ENCODE data around the gene SH3BP4. TPM values are rescaled to one million over a fixed set of nuclear protein-coding genes. Genes with fewer than 3 reads are reported as not detected.

The SH3BP4 gene
- total RNA-seq, 4 donors from 2014 or later = 13.5 to 28.4 (median 20.1) TPM

GRCh38 chr2:234931371-234931770 lies 20.4 kb upstream of the SH3BP4 start:
- no peaks in the 10 kb centered on the region for H3K36me3 ChIP-seq
- no peak for TF ChIP-seq POLR2A (IDR thresholded peaks at IDR 0.05)
- no peak for TF ChIP-seq CTCF (IDR thresholded peaks at IDR 0.05)
- intact Hi-C loops (cut with DNase I; ENCODE audit: low total_unique reads) = no loop called here
- no peak overlapping the region for H3K4me3 ChIP-seq
- no peaks in the 10 kb centered on the region for H3K4me1 ChIP-seq
- H3K9me3 ChIP-seq = no peaks in the 10 kb centered on the region
- H3K27me3 ChIP-seq = no peaks in the 10 kb centered on the region
- H3K27ac ChIP-seq = no peak overlapping the region
- DNase-seq = no peak

GRCh38 chr2:234932591-234933168 lies 19.1 kb upstream of the SH3BP4 start:
- intact Hi-C loops (cut with DNase I; ENCODE audit: low total_unique reads) = no loop called here
- no peak for TF ChIP-seq POLR2A (IDR thresholded peaks at IDR 0.05)
- no peak for TF ChIP-seq CTCF (IDR thresholded peaks at IDR 0.05)

GRCh38 chr2:234935311-234935710 lies 16.5 kb upstream of the SH3BP4 start:
- no peaks in the 10 kb centered on the region for H3K36me3 ChIP-seq
- H3K4me1 ChIP-seq = no peaks in the 10 kb centered on the region
- intact Hi-C loops (cut with DNase I; ENCODE audit: low total_unique reads) = no loop called here
- H3K27me3 ChIP-seq = no peaks in the 10 kb centered on the region
- no peak for DNase-seq
- H3K9me3 ChIP-seq = no peaks in the 10 kb centered on the region
- no peak overlapping the region for H3K4me3 ChIP-seq
- no peak for TF ChIP-seq POLR2A (IDR thresholded peaks at IDR 0.05)
- no peak for TF ChIP-seq CTCF (IDR thresholded peaks at IDR 0.05)
- no peak overlapping the region for H3K27ac ChIP-seq

More at GRCh38 chr2:234932591-234933168, 19.1 kb upstream of the SH3BP4 start:
- no peaks in the 10 kb centered on the region for H3K4me1 ChIP-seq
- DNase-seq = no peak
- no peaks in the 10 kb centered on the region for H3K27me3 ChIP-seq
- H3K4me3 ChIP-seq = no peak overlapping the region
- H3K36me3 ChIP-seq = no peaks in the 10 kb centered on the region
- H3K9me3 ChIP-seq = no peaks in the 10 kb centered on the region
- H3K27ac ChIP-seq = no peak overlapping the region

- Histone ChIP-seq H3K36me3 (no peaks in the 10 kb centered on the region), H3K27ac (no peak overlapping the region), H3K4me3 (no peak overlapping the region), H3K27me3 (no peaks in the 10 kb centered on the region), H3K4me1 (no peaks in the 10 kb centered on the region), H3K9me3 (no peaks in the 10 kb centered on the region)
- DNase-seq = no peak
- intact Hi-C loops (cut with DNase I; ENCODE audit: low total_unique reads) = no loop called here
- TF ChIP-seq POLR2A (IDR thresholded peaks at IDR 0.05) (no peak), CTCF (IDR thresholded peaks at IDR 0.05) (no peak)
Measured at GRCh38 chr2:234939576-234939975, 12.2 kb upstream of the SH3BP4 start.

GRCh38 chr2:234939996-234940395 lies 11.8 kb upstream of the SH3BP4 start:
- H3K27ac ChIP-seq = no peak overlapping the region
- H3K27me3 ChIP-seq = no peaks in the 10 kb centered on the region
- intact Hi-C loops (cut with DNase I; ENCODE audit: low total_unique reads) = no loop called here

More at GRCh38 chr2:234939996-234940395, 11.8 kb upstream of the SH3BP4 start:
- no peak for TF ChIP-seq POLR2A (IDR thresholded peaks at IDR 0.05)
- no peak for TF ChIP-seq CTCF (IDR thresholded peaks at IDR 0.05)
- Histone ChIP-seq H3K4me3 (no peak overlapping the region), H3K4me1 (no peaks in the 10 kb centered on the region), H3K9me3 (no peaks in the 10 kb centered on the region), H3K36me3 (no peaks in the 10 kb centered on the region)
- no peak for DNase-seq

Measured in uterus (tissue), 4 donors.